ENCODE measurements around the gene PGPEP1.
"Not testable (repeated sequence)": the region's sequence is repeated elsewhere in the genome, so short reads cannot be mapped to it uniquely, and the experiment has no call there.

The PGPEP1 gene

DNA sequence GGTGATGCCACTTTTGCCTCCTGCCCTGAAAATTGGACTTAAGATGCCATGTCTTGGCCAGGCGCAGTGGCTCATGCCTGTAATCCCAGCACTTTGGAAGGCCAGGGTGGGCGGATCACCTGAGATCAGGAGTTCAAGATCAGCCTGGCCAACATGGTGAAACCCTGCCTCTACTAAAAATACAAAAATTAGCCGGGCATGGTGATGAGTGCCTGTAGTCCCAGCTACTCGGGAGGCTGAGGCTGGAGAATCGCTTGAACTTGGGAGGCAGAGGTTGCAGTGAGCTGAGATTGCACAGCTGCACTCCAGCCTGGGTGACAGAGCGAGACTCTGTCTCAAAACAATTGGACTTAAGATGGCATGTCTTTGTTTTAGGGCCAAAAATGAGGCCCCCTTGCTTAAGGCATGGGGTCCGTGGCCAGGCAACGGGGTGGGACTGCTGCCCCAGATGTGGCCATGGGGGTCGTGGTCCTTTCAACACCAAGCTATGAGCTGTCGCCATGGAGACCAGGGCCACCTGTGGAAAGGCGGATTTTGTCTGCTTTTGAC, 24.0 kb downstream of the PGPEP1 start:
- DNase-seq (ENCODE audit: low read depth in 2 of 2): not testable (repeated sequence)

DNA sequence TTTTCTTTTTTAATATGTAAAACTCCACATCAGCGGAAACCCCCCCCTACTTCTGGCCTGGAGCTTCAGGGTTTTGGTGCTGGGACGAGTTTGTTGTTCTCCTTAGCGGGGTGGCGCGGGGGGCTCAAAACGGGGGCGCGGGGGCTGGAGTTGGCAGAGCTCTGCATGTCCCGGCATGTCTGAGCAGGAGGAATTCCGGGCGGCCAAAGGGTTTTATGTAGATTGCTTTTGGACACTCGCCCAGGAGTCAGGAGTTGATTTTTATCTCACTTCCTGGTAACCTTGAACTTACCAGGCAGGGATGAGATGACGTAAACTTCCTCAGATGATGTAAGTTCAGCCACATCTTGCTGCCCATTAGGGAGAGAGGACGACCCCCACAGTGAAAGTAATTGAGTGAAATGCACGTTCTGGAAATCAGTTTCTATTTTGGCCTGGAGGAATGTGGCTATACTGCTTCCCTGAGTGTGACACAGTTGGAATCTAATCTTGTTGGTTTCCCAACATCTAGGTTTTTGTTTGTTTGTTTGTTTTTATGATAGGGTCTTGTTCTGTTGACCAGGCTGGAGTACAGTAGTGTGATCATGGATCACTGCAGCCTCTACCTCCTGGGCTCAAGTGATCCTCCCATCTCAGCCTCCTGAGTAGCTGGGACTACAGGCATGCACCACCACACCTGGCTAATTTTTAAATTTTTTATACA, 24.6 kb downstream of the PGPEP1 start:
- DNase-seq (ENCODE audit: low read depth in 2 of 2): peak; percentile 97

DNA sequence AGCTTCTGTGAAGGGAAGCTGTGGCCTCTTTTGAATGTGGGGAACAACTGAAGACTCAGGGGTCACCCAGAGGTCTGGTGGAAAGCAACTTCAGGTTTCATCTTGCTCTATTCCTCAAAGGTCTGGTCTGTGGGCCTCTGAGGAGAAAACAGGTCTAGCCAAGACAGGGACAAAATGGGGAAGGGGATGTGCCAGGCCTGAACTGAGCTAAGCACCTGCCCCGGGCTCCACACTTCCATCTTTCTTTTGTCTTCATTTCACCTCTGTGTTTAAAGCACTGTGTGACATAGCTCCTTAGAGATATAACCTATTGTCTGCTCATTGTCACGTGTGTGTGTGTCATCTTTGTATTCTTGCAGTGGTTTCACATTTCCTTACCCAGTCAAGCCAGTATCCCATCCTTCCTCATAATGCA, 25.6 kb downstream of the PGPEP1 start:
- no peak for DNase-seq (ENCODE audit: low read depth in 2 of 2)

DNA sequence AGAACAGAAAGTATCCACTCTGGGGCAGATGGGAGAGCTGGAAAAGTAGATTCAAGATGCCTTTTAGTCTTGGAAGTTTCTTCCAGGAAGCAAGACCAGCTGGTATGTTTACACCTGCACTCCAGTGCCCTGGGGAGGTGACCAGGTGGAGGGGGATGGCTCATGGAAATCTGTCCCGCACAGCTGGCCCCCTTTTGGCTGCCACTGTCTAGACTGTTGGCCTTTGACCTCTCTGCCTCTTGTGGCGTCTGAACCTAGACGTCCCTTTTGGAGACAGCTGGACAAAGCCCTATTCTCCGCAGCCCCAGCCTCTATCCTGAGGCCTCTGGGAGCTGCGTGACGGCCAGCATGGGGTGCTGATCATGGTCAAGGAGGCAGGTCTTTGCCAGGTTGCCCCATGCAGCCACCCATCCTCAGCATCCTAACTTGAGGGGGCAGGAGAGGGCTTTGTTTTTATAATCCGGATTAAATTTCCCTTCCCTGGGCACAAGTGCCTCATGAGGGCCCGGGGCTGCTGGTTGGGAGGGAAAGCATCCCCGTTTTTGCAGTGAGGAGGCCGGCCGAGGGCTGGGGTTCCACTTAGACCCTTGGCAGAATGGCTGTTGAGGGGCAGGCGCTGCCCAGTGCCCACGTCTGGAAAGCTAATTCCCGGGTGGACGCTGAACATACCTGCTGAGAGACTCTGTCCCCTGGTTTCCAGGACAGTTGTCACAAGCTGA, 28.3 kb downstream of the PGPEP1 start:
- no peak for DNase-seq (ENCODE audit: low read depth in 2 of 2)

DNA sequence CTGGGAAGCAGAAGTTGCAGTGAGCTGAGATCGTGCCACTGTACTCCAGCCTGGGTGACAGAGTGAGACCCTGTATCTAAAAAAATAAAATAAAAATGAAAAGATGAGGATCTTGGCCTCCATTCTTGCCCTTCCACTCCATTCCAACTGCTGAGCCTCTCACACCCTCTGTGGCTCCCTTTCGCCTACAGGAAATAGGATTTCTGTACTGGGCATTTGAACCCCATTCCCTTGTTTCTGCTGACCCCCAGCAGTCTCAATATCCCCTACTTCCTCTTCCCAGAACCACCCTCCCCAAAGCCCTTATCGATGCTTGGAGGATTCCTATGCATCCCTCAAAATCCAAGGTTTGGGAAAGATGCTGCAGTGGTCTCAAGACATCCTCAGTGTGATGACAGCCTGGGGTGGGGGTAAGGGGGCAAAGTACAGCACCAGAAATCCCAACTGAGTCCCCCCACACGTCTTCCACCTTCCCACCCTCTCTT, 33.1 kb downstream of the PGPEP1 start:
- DNase-seq (ENCODE audit: low read depth in 2 of 2): no peak

DNA sequence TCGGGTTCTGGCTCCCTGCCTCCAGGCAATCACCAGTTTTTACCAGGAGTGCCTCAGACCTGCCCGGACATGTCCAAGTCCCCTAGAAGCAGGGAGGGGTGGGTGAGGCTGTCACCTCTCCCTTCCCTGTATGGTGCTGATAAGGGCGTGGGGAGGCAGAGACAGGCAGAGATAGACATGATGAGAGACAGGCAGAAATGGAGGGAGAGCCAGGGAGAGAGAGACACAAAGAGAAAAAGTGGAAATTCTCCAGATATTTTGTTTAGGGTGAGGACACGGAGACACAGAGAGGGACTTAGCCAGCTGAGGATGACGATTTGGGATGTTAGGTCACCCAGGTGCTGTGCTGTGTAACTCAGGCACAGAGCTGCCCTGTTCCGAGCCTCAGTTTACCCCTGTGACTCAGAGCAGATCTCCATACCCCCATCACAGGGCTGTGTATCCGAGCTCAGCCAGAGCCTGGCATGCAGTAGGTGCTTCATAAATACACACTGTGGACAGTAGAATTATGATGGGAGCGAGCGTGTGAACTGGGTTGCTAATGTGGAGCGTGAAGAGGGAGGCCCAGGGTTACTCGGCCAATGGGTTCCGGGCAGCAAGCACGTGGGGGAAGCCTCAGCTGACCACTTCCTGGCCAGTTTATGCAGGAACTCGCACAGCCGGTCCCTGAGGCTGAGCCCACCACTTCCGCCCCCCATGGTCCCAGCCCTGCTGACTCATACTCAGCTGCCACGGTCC, 33.7 kb downstream of the PGPEP1 start:
- DNase-seq (ENCODE audit: low read depth in 2 of 2): peak; percentile 73 to 75

DNA sequence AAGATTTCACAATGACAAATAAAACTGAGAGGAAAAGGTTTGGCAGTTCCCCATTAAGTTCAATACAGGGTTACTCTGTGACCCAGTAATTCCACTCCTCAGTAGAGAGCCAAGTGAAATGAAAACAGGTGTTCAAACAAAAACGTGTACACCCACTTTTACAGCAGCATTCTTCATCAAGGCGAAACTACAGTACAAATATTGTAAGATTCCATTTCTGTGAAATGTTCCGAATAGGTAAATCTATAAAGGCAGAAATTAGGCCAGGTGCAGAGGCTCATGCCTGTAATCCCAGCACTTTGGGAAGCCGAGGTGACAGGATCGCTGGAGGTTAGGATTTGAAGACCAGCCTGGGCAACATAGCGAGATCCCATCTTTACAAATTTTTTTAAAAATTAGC, 36.6 kb downstream of the PGPEP1 start:
- DNase-seq (ENCODE audit: low read depth in 2 of 2): no peak

DNA sequence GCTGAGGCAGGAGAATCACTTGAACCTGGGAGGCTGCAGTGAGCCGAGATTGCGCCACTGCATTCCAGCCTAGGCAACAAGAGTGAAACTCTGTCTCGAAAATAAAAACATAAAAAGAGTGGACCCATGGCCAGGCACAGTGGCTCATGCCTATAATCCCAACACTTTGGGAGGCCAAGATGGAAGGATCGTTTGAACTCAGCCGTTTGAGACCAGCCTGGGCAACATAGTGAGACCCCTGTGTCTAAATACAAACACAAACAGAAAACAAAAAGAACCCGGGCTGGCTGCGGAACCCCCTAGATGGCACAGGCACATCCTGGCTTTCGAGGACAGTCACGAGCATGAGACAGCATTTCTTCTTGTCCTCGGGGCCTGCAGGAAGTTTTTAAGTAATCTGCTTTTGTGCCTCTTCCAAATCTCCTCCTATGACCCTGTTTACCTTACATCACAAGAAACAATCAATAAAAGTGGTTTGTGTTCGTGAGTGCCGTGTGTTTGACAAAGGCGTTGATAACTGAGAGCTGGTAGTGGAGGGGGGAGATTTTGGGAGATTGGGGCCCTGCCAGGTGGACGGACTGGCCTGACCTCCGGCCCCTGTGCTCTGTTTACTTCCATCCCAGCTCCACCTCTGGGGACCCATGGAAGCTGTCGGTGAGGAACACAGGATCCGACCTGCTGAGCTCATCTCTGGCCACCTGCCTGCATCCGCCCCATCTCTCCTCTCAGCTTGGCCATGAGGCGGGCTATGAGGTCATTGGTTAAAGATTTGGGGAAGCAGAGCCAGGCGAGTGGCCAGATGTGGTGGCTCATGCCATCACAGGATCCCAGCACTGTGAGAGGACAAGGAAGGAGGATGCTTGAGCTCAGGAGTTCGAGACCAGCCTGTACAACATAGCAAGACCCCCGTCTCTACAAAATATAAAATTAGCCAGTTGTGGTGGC, 39.7 kb downstream of the PGPEP1 start:
- DNase-seq (ENCODE audit: low read depth in 2 of 2): peak; percentile 47

DNA sequence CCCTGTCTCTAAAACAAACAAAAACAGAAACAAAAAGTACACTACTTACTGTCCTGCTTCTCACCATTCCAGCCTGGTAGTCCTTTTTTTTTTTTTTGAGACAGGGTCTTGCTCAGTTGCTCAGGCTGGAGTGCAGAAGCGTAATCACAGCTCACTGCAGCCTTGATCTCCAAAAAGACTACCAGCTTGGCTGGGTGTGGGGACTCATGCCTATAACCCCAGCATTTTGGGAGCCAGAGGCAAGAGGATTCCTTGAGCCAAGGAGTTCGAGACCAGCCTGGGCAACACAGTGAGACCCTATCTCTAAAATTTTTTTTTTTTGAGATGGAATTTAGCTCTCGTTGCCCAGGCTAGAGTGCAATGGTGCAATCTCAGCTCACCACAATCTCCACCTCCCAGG, 40.4 kb downstream of the PGPEP1 start:
- no peak for DNase-seq (ENCODE audit: low read depth in 2 of 2)

DNA sequence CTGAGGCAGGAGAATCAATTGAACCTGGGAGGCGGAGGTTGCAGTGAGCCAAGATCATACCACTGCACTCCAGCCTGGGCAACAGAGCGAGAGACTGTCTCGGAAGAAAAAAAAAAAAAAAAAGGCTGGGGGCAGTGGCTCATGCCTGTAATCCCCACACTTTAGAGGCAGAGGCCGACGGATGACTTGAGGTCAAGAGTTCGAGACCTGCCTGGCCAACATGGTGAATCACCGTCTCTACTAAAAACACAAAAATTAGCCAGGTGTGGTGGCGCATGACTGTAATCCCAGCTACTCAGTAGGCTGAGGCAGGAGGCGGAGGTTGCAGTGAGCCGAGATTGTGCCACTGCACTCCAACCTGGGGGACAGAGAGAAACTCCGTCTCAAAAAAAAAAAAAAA, 43.2 kb downstream of the PGPEP1 start:
- not testable (repeated sequence) for DNase-seq (ENCODE audit: low read depth in 2 of 2)

DNA sequence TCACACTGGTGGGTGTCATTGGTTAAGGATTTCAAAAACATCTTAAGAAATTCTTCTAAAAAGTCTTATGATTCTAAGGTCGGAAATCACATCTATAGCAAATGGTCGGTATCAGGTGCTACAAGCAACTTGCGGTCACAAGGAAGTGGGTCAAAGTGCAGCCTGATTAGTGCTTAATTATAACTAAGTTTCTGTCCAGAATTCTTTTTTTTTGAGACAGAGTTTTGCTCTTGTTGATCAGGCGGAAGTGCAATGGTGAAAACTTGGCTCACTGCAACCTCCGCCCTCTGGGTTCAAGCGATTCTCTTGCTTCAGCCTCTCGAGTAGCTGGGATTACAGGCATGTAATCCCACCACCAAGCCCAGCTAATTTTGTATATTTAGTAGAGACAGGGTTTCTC, 44.4 kb downstream of the PGPEP1 start:
- DNase-seq (ENCODE audit: low read depth in 2 of 2): no peak

DNA sequence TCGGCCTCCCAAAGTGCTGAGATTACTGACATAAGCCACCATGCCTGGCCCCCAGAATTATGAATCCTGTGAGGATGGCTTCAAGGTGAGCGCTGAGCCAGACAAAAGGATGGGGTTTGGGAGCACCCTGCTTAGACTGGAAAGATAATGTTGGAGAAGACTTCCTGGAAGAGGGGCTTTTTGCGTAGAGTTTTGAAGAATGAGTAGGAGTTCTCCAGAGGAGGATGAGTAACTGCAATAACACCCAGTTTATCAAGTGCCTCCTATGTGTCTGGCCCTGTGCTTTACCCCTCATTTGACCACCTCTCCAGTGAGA, 44.9 kb downstream of the PGPEP1 start:
- DNase-seq (ENCODE audit: low read depth in 2 of 2): no peak

DNA sequence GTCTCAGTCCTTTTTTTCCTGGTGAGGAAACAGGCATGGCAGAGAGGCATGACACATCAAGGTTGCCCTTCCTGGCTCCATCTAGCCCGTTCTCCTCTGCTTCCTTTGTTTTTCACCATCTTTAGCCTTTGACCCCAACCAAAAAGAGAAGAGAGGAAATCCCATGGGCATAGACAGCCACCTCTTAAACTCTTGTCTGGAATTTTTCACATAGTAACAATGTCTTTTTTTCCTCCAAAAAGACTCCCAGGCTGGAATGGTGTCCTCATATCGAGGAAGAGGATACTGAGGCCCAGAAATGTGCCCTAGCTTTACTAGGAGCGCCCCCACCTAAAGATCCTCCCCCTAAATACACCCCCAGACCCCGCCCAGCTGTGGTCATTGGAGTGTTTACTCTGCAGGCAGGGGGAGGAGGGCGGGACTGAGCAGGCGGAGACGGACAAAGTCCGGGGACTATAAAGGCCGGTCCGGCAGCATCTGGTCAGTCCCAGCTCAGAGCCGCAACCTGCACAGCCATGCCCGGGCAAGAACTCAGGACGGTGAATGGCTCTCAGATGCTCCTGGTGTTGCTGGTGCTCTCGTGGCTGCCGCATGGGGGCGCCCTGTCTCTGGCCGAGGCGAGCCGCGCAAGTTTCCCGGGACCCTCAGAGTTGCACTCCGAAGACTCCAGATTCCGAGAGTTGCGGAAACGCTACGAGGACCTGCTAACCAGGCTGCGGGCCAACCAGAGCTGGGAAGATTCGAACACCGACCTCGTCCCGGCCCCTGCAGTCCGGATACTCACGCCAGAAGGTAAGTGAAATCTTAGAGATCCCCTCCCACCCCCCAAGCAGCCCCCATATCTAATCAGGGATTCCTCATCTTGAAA, 45.5 kb downstream of the PGPEP1 start, which contains the start of gene GDF15:
GDF15 (plus strand) TSS at position 484 of the 868 bp plus-strand sequence; CDS start at position 516, 32 bp downstream.
- no peak for DNase-seq (ENCODE audit: low read depth in 2 of 2)

DNA sequence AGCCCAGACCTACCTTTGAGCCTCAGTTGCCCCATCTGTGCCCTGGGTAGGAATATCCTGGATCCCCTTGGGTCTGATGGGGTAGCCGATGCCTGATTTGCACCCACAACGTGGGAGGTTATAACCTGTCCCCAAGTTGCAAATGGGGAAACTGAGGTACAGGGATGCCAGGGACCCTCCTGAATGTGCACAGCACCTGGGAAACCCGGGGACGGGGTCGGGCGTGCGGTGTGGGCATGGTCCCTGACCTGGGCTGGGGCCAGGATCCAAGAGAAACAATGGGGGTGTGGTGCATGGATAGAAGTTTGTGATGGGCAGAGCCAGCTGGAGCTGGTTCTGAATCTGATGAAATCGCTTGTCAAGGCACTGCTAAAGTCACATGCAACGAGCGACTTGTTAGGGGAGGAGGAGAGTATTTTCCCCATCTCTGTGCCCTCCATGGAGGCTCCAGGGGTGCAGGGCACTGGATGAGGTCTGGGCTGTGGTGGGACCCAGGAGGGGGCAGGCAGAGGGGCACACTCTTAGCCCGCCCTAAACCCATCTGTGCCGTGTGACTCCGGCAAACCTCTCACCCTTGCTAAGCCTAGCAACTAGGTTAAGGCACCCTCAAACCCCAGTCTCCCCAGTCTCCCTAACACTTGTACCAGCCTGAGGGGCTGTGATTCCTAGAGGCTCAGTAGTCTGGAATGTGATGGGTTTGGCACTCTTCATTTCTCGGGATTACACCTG, 46.3 kb downstream of the PGPEP1 start:
- DNase-seq (ENCODE audit: low read depth in 2 of 2): peak in 1 of 2 experiments; percentile 28

DNA sequence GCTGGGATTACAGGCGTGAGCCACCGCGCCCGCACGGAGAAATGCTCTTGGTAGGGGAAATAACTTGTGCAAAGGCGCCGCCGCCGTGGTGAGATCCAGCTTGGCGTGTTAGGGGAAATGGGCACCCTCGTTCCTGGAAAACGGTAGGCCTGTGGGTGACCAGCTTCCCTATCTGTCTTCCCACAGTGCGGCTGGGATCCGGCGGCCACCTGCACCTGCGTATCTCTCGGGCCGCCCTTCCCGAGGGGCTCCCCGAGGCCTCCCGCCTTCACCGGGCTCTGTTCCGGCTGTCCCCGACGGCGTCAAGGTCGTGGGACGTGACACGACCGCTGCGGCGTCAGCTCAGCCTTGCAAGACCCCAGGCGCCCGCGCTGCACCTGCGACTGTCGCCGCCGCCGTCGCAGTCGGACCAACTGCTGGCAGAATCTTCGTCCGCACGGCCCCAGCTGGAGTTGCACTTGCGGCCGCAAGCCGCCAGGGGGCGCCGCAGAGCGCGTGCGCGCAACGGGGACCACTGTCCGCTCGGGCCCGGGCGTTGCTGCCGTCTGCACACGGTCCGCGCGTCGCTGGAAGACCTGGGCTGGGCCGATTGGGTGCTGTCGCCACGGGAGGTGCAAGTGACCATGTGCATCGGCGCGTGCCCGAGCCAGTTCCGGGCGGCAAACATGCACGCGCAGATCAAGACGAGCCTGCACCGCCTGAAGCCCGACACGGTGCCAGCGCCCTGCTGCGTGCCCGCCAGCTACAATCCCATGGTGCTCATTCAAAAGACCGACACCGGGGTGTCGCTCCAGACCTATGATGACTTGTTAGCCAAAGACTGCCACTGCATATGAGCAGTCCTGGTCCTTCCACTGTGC, 47.9 kb downstream of the PGPEP1 start:
- DNase-seq (ENCODE audit: low read depth in 2 of 2): no peak

DNA sequence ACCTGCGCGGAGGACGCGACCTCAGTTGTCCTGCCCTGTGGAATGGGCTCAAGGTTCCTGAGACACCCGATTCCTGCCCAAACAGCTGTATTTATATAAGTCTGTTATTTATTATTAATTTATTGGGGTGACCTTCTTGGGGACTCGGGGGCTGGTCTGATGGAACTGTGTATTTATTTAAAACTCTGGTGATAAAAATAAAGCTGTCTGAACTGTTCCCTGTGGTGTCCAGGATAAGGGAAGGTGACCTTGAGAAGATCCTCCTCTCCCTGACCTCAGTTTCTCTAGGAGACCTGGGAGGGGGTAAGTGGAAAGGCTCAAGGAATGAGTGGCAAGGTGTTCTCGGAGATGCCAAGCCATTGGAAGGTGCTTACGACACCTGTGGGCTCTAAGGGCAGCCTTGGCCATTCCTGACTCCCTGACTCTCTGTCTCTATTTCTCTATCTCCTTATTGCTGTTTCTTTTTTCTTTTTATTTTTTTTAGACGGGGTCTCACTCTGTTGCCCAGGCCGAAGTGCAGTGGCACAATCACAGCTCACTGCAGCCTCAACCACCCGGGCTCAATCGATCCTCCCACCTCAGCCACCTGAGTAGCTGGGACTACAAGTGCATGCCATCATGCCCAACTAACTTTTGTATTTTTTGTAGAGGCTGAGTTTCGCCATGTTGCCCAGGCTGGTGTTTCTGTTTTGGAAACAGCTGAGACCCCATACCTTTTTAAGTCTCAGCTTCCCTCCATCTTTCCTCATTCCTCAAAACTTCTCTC, 48.7 kb downstream of the PGPEP1 start:
- DNase-seq (ENCODE audit: low read depth in 2 of 2): no peak

DNA sequence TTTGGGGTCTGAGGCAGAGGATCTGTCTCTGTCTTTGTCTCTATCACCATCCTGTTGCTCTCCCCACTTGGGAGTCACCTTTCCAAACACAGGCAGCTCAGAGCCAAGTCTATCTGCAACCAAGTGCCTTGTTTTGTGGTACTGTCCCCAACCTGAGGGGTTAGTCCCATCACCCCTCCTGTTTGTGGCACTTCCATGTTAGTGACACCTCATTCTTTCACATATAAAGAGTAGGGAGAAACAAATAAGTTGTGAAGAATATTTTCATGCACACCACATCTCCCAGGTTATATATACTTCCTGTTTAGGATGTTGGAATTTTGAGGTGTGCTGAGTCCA, 49.3 kb downstream of the PGPEP1 start:
- no peak for DNase-seq (ENCODE audit: low read depth in 2 of 2)

Measured in fibroblast of skin of left biceps (primary cell).